Measurements from ENCODE around the gene DLGAP1.

The DLGAP1 gene

GRCh38 chr18:3616744-3617143 is 838.4 kb downstream of the DLGAP1 start:
- no peak overlapping the region for H3K4me3 ChIP-seq (ENCODE audit: low read depth, low read length)
- no peak for DNase-seq (ENCODE audit: low read depth)
- no peak for TF ChIP-seq CTCF (IDR thresholded peaks at IDR 0.05; ENCODE audit: insufficient read depth, low read depth, low read length, missing control alignments)

DNA sequence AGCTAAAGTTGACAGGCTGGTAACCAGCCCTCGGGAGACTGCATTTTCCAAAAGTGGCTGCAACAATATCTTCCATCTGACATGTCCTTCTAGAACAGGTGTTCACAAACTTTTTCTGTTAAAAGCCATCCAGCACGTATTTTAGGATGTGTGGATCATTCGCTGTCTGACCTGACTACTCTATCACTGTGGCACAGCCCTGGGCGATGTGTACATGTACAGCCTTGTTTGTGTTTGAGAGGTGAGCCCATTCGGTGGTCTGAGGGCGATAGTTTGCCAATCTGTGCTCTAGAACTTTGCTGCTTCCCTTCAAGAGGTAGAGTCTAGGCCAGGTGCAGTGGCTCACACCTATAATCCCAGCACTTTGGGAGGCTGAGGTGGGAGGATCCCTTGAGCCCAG is 839.0 kb downstream of the DLGAP1 start:
- no peak for TF ChIP-seq CTCF (IDR thresholded peaks at IDR 0.05; ENCODE audit: insufficient read depth, low read depth, low read length, missing control alignments)
- DNase-seq (ENCODE audit: low read depth): no peak
- no peak overlapping the region for H3K4me3 ChIP-seq (ENCODE audit: low read depth, low read length)

GRCh38 chr18:3615374-3615985 is 839.6 kb downstream of the DLGAP1 start:
- no peak for DNase-seq (ENCODE audit: low read depth)
- H3K4me3 ChIP-seq (ENCODE audit: low read depth, low read length): no peak overlapping the region
- no peak for TF ChIP-seq CTCF (IDR thresholded peaks at IDR 0.05; ENCODE audit: insufficient read depth, low read depth, low read length, missing control alignments)

DNA sequence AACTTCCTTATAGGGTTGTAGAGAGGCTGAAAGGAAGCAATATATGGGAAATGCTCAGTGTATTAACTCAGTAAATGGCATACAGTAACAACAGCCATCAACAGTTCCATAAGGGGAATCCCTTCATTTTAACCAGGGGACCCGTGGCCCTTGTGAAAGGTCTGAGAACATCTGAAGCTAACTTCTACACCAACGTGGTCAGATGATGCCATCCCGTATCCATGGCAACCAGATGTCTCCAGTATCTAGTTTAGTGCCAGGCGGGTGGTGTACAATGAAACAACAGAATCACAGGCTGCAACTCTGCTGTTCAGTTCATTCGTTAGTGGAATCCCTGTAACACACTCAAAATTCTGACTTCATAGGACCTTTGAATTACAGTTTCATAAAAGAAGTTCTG is 842.8 kb downstream of the DLGAP1 start:
- DNase-seq (ENCODE audit: low read depth): no peak
- no peak for TF ChIP-seq CTCF (IDR thresholded peaks at IDR 0.05; ENCODE audit: insufficient read depth, low read depth, low read length, missing control alignments)
- H3K4me3 ChIP-seq (ENCODE audit: low read depth, low read length): no peak overlapping the region

GRCh38 chr18:3611313-3612090 is 843.6 kb downstream of the DLGAP1 start:
- DNase-seq (ENCODE audit: low read depth): no peak
- TF ChIP-seq CTCF (IDR thresholded peaks at IDR 0.05; ENCODE audit: insufficient read depth, low read depth, low read length, missing control alignments): no peak
- H3K4me3 ChIP-seq (ENCODE audit: low read depth, low read length): no peak overlapping the region

DNA sequence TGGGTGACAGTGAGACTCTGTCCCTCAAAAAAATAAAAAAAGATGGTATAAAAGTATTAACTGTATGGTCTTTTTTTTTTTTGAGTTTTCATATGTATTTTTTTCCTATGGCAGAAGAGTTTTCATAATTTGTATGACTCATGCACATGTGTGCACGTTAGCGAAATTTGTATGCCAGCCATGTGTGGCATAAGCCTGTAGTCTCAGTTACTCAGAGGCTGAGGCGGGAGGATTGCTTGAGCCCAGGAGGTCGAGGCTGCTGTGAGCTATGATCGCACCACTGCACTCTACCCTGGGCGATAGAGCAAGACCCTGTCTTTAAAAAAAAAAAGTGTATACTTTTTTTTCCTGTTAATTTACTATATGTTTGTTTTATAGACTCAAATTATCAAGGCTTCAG is 844.3 kb downstream of the DLGAP1 start:
- DNase-seq (ENCODE audit: low read depth): no peak
- no peak overlapping the region for H3K4me3 ChIP-seq (ENCODE audit: low read depth, low read length)
- no peak for TF ChIP-seq CTCF (IDR thresholded peaks at IDR 0.05; ENCODE audit: insufficient read depth, low read depth, low read length, missing control alignments)
